Heart left ventricle (tissue), 16 donors: Measurements from ENCODE around the gene MAN2A1. TPM values are rescaled to one million over a fixed set of nuclear protein-coding genes. Genes with fewer than 3 reads are reported as not detected.

Experiments used
- ATAC-seq, 4 donors: fragments of 200-7000 bp; cut with Tn5 transposase; one replicate each; pipeline ENCODE4 v1.9.1; 2020 to 2022; ENCODE audit warnings: moderate library complexity in 4 of 4, mild to moderate bottlenecking in 3 of 4, moderate number of reproducible peaks in 1 of 4
- DNase-seq, 5 donors: peaks; one replicate each; pipeline ENCODE4 v3.0.0-alpha.2; 2020
- H3K27ac ChIP-seq, 12 donors: fragments of 200-600 bp; sonication (generic) in 4 of 12; one replicate each; pipeline versions ENCODE4 v1.5.0 to v1.8.0; 2016 to 2022; ENCODE audit warnings: mild to moderate bottlenecking in 2 of 12
- H3K27me3 ChIP-seq, 9 donors: fragments of 200-600 bp; sonication (generic) in 2 of 9; one replicate each; pipeline versions ENCODE4 v1.5.1 to v1.8.0; 2016 to 2022; ENCODE audit warnings: mild to moderate bottlenecking in 3 of 9
- H3K36me3 ChIP-seq, 9 donors: fragments of 200-600 bp; sonication (generic) in 2 of 9; one replicate each; pipeline versions ENCODE4 v1.5.0 to v1.8.0; 2018 to 2022; ENCODE audit warnings: mild to moderate bottlenecking in 2 of 9
- H3K4me1 ChIP-seq, 12 donors: fragments of 200-600 bp; sonication (generic) in 4 of 12; one replicate each; pipeline versions ENCODE4 v1.5.0 to v1.8.0; 2016 to 2022; ENCODE audit warnings: mild to moderate bottlenecking in 3 of 12
- H3K4me3 ChIP-seq, 12 donors: fragments of 200-600 bp; sonication (generic) in 4 of 12; one replicate each; pipeline versions ENCODE4 v1.5.0 to v1.8.0; 2017 to 2022; ENCODE audit warnings: mild to moderate bottlenecking in 9 of 12, moderate library complexity in 4 of 12
- H3K9me3 ChIP-seq, 12 donors: fragments of 200-600 bp; sonication (generic) in 4 of 12; one replicate each; pipeline versions ENCODE4 v1.5.0 to v1.8.0; 2016 to 2022; ENCODE audit warnings: mild to moderate bottlenecking in 1 of 12
- CTCF ChIP-seq, 12 donors: fragments of 200-600 bp; sonication (generic) in 4 of 12; IDR thresholded peaks; one replicate each; pipeline versions ENCODE4 v1.5.0 to v1.8.0; 2018 to 2022; ENCODE audit warnings: antibody characterized with exemption in 12 of 12, mild to moderate bottlenecking in 5 of 12
- POLR2A ChIP-seq, 2 donors: fragments of 450-650 bp; IDR thresholded peaks; one replicate each; pipeline ENCODE4 v1.6.1; 2017; ENCODE audit warnings: antibody characterized with exemption in 2 of 2, mild to moderate bottlenecking in 2 of 2, moderate library complexity in 2 of 2
- WGBS, 4 donors: extraction: QIAGEN DNeasy Blood & Tissue Kit in 2 of 4; methylation state at CpG; one replicate each; pipeline versions ENCODE4 v1.1.5 to v1.1.7; 2013 to 2018; 5-methylcytosine and 5-hydroxymethylcytosine counted together
- intact Hi-C, 10 donors: fragments of 100-400 bp; cut with DNase I; formaldehyde crosslinking; loops; one replicate each; pipeline versions ENCODE4 v1.11.1 to v1.14.2; 2022
- long read RNA-seq, 3 donors: library from polyadenylated mRNA; unstranded; transcript quantifications; one replicate each; pipeline ENCODE4 v2.0.0, GENCODE V29; 2020 to 2021
- polyA plus RNA-seq, 2 donors: library from polyadenylated mRNA; stranded (reverse); fragments of 200-250 nt; gene quantifications; one replicate each; pipeline ENCODE4 v1.2.3, GENCODE V29; 2013
- total RNA-seq, 9 donors: library from RNA; depleted of rRNA in 2 of 9; stranded (reverse); fragments of >200 nt in 2 of 9; fragmentation: NEBNext Ultra II Directional in 3 of 9; extraction: Animal tissue kit (Norgen Biotek cat#: 25700) in 3 of 9; gene quantifications; one replicate each; pipeline versions ENCODE4 v1.1.0 to v1.2.4, GENCODE V29; 2016 to 2023
- donor health status: ischemic (EF 13 %, LVEDD 7.1; RV severe dilation, severe dysfunction).
- donor health status: healthy with polysubstance abuse.
- donor health status: DM: no; HTN: yes; CAD: no.
- donor health status: DM: no; HTN: no; CAD: no.
- donor health status: ischemic (EF 25% LVEDD 6.9; RV normal size, moderate dysfunction).
- donor health status: ischemic (EF 25% LVEDD 5.7; RV mildly dilated, moderate dysfunction).
- donor health status: healthy.
- donor health status: DM: yes; HTN: yes; CAD: no.
- donor health status: ischemic (EF 35%, LVEDD 5.7; RV mildly dilated, moderate dysfunction).
- donor health status: nonischemic (EF 11% LVEDD 7.7; RV severe dilation, severe dysfunction).
- donor health status: DM: yes; HTN: yes; CAD: no.
- donor health status: PGD.
- donor health status: ischemic (EF 29% LVEDD 5.4; RV normal size, mild dysfunction).
- donor health status: nonischemic (EF 23%, LVEDD 6.1; RV moderate dilation, normal function).

MAN2A1 gene
- 10 to 100 TPM in 2 of 9 donors, 1 to 10 TPM in 7; 5.9 to 22.9 (median 8.5) TPM for total RNA-seq
- 1 to 10 TPM; 2.0 to 5.1 TPM for polyA plus RNA-seq
- long read RNA-seq, donor 1, full-length matches to known transcripts, result 2 of 5 reads
- long read RNA-seq, donor 1, partial matches to known transcripts, result 3 of 5 reads
- long read RNA-seq, donor 1, other reads (novel, unspliced or antisense), result 0 of 5 reads
- long read RNA-seq, donor 2, partial matches to known transcripts, result 2 of 3 reads
- long read RNA-seq, donor 2, other reads (novel, unspliced or antisense), result 1 of 3 reads
- long read RNA-seq, donor 3, full-length matches to known transcripts, result 7 of 8 reads
- long read RNA-seq, donor 3, partial matches to known transcripts, result 1 of 8 reads
- long read RNA-seq, donor 3, other reads (novel, unspliced or antisense), result 0 of 8 reads

- DNase-seq (peak; percentile 78 to 89 (median 83)), ATAC-seq (peak; percentile 54 to 85 (median 74))
- Histone ChIP-seq H3K9me3 (peaks cover 0 to 14% (median 0%) of the 10 kb centered on the region in 12 donors), H3K4me1 (peaks cover 0 to 41% (median 14%) of the 10 kb centered on the region in 12 donors), H3K27ac (peak within 1 kb of the TSS; percentile 86 to 99 (median 95)), H3K4me3 (peak within 1 kb of the TSS; percentile 62 to 98 (median 88)), H3K36me3 (no peaks in the 10 kb centered on the region), H3K27me3 (no peaks in the 10 kb centered on the region)
- 1% methylated on average over 30 to 58 of the region's 58 CpGs for WGBS, 4 donors
- intact Hi-C loops, result loop anchor here in 2 of 10 donors (2.0 to 10.0 kb wide), 5 partner anchors 55 to 945 kb away; partner anchors contain the start of gene FER (in 1 of the 2)
- no peak for TF ChIP-seq POLR2A (IDR thresholded peaks at IDR 0.05)
- no peak for TF ChIP-seq CTCF (IDR thresholded peaks at IDR 0.05)
Measured at GRCh38 chr5:109689740-109690241, at the start of gene MAN2A1. Gene MAN2A1 (plus strand): TSS chr5:109689927. CDS start chr5:109690418, 491 bp downstream.

- Histone ChIP-seq H3K4me3 (no peak overlapping the region), H3K27me3 (no peaks in the 10 kb centered on the region), H3K9me3 (no peaks in the 10 kb centered on the region), H3K4me1 (no peaks in the 10 kb centered on the region), H3K36me3 (no peaks in the 10 kb centered on the region), H3K27ac (no peak overlapping the region)
- no peak for DNase-seq
- intact Hi-C loops, result no loop called here
- 91 to 95% (median 94%) methylated on average over 4 of the region's 4 CpGs for WGBS, 4 donors
- TF ChIP-seq POLR2A (IDR thresholded peaks at IDR 0.05), result no peak
- no peak for TF ChIP-seq CTCF (IDR thresholded peaks at IDR 0.05)
- no peak for ATAC-seq
Measured at GRCh38 chr5:109640976-109641375, 48.8 kb upstream of the MAN2A1 start.

- 84 to 90% (median 90%) methylated on average over 4 of the region's 4 CpGs for WGBS, 4 donors
- Histone ChIP-seq H3K9me3 (no peaks in the 10 kb centered on the region), H3K27me3 (no peaks in the 10 kb centered on the region), H3K36me3 (no peaks in the 10 kb centered on the region), H3K4me3 (no peak overlapping the region), H3K4me1 (no peaks in the 10 kb centered on the region), H3K27ac (no peak overlapping the region)
- TF ChIP-seq CTCF (IDR thresholded peaks at IDR 0.05), result no peak
- no peak for ATAC-seq
- intact Hi-C loops, result no loop called here
- DNase-seq, result no peak
Measured at GRCh38 chr5:109643791-109644350, 45.9 kb upstream of the MAN2A1 start.

- ATAC-seq (no peak), DNase-seq (no peak)
- no peak overlapping the region for H3K4me3 ChIP-seq
- intact Hi-C loops, result no loop called here
- no peaks in the 10 kb centered on the region for H3K27me3 ChIP-seq
- no peaks in the 10 kb centered on the region for H3K4me1 ChIP-seq
- no peak overlapping the region for H3K27ac ChIP-seq
- TF ChIP-seq CTCF (IDR thresholded peaks at IDR 0.05) (no peak), POLR2A (IDR thresholded peaks at IDR 0.05) (no peak)
- 75 to 86% (median 78%) methylated on average over 7 of the region's 7 CpGs for WGBS, 4 donors
- no peaks in the 10 kb centered on the region for H3K9me3 ChIP-seq
- H3K36me3 ChIP-seq, result no peaks in the 10 kb centered on the region
Measured at GRCh38 chr5:109644829-109645228, 44.9 kb upstream of the MAN2A1 start.
